ENCODE measurements around the gene KIAA0513.

DNA sequence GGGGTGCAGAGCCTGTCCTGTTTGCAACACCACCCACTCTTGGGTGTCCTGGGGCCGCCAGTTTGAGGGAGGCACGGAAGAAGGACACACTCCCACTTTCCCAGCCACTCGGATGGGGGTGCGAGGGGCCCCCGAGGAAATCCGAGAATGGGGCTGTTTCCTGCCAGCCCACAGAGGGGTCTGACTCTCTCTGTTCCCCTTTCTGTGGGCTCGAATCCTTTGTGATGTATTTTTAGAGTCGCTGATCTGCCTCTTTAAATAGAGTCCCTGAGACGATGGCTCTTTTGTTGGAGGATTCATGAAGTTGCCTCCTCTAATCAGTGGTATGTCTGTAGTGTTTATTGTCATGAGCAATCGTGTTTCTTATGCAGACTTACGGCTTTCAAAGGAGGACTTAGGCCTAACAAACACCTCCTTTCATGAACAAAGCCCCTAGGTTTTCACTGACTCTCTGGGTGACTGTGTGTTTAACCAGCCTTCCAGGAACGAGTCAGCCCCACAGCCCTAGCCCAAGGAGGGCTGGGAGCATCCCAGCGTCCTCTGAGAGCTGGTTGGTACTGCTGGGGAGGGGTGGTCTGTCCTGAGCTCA is 55.5 kb downstream of the KIAA0513 start:
- TF ChIP-seq, protein P1, sequence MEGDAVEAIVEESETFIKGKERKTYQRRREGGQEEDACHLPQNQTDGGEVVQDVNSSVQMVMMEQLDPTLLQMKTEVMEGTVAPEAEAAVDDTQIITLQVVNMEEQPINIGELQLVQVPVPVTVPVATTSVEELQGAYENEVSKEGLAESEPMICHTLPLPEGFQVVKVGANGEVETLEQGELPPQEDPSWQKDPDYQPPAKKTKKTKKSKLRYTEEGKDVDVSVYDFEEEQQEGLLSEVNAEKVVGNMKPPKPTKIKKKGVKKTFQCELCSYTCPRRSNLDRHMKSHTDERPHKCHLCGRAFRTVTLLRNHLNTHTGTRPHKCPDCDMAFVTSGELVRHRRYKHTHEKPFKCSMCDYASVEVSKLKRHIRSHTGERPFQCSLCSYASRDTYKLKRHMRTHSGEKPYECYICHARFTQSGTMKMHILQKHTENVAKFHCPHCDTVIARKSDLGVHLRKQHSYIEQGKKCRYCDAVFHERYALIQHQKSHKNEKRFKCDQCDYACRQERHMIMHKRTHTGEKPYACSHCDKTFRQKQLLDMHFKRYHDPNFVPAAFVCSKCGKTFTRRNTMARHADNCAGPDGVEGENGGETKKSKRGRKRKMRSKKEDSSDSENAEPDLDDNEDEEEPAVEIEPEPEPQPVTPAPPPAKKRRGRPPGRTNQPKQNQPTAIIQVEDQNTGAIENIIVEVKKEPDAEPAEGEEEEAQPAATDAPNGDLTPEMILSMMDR (IDR thresholded peaks at IDR 0.05; ENCODE audit: low read depth, low read length): no peak
- TF ChIP-seq POLR2A (IDR thresholded peaks at IDR 0.05; ENCODE audit: extremely low read depth, insufficient read length) (no peak), MYC (IDR thresholded peaks at IDR 0.05; ENCODE audit: low read depth, low read length) (no peak)
